SU-DHL-6 (cell line): ENCODE results near the gene YPEL1.

Experiments
- H2AFZ ChIP-seq: fragments of 200-600 bp; sonication (generic); 2 replicates; pipeline ENCODE4 v1.6.1; 2014; ENCODE audit warnings: low read depth, mild to moderate bottlenecking, moderate library complexity, mixed read lengths, antibody characterized with exemption, low read length; ENCODE audit not compliant: severe bottlenecking
- H3F3A ChIP-seq: fragments of 200-600 bp; shearing (Covaris generic); 2 replicates; pipeline ENCODE4 v1.6.0; 2016; ENCODE audit warnings: antibody characterized with exemption, mild to moderate bottlenecking; ENCODE audit not compliant: insufficient read depth
- H3K27ac ChIP-seq: fragments of 200-600 bp; sonication (generic); 2 replicates; pipeline ENCODE4 v1.5.1; 2016; ENCODE audit warnings: low read depth, mild to moderate bottlenecking, low read length, moderate library complexity, mixed read lengths
- H3K27me3 ChIP-seq: fragments of 200-600 bp; sonication (generic), shearing (Covaris generic); 2 replicates; pipeline ENCODE4 v1.6.0; 2014; ENCODE audit warnings: mild to moderate bottlenecking, low read length
- H3K36me3 ChIP-seq: fragments of 200-600 bp; sonication (generic); 2 replicates; pipeline ENCODE4 v1.6.1; 2014; ENCODE audit warnings: mild to moderate bottlenecking, low read length, mixed read lengths
- H3K4me2 ChIP-seq: fragments of 300-600, 200-600 bp; shearing (Covaris generic), sonication (generic); 2 replicates; pipeline ENCODE4 v1.6.0; 2014; ENCODE audit warnings: low read length, low read depth, mild to moderate bottlenecking; ENCODE audit not compliant: poor library complexity, severe bottlenecking
- H3K4me3 ChIP-seq: fragments of 200-600 bp; sonication (generic); 2 replicates; pipeline ENCODE4 v1.5.1; 2014; ENCODE audit warnings: antibody characterized with exemption, low read length, mild to moderate bottlenecking, mixed read lengths; ENCODE audit not compliant: insufficient read depth, poor library complexity, severe bottlenecking
- H3K79me2 ChIP-seq: fragments of 200-600 bp; sonication (generic); 2 replicates; pipeline ENCODE4 v1.6.1; 2014; ENCODE audit warnings: mild to moderate bottlenecking, low read length, moderate library complexity; ENCODE audit not compliant: insufficient read depth
- H3K9ac ChIP-seq: fragments of 200-600 bp; sonication (generic); 2 replicates; pipeline ENCODE4 v1.7.0; 2014; ENCODE audit warnings: mild to moderate bottlenecking, low read length
- H3K9me2 ChIP-seq: fragments of 200-600 bp; sonication (generic); replicated peaks from 2 replicates; pipeline ENCODE4 v1.6.1; 2014; ENCODE audit warnings: low read length; ENCODE audit not compliant: insufficient read depth
- H3K9me3 ChIP-seq: fragments of 200-600 bp; sonication (generic); 2 replicates; pipeline ENCODE4 v1.6.1; 2014; ENCODE audit warnings: low read length, mixed read lengths; ENCODE audit not compliant: insufficient read depth
- H4K20me1 ChIP-seq: fragments of 200-600 bp; sonication (generic); 2 replicates; pipeline ENCODE4 v1.6.1; 2014; ENCODE audit warnings: low read depth, mild to moderate bottlenecking, antibody characterized with exemption, low read length, moderate library complexity, mixed read lengths
- CTCF ChIP-seq: fragments of 200-600 bp; sonication (generic); IDR thresholded peaks from one replicate; pipeline ENCODE4 v1.5.1; 2017; ENCODE audit warnings: antibody characterized with exemption, mild to moderate bottlenecking, low read length, moderate library complexity; ENCODE audit not compliant: insufficient read depth, poor library complexity, severe bottlenecking
- EZH2phosphoT487 ChIP-seq: fragments of 200-600 bp; sonication (generic), shearing (Covaris generic); conservative IDR thresholded peaks from 2 replicates; pipeline ENCODE4 v1.6.1; 2018; ENCODE audit warnings: mild to moderate bottlenecking, antibody characterized with exemption, low read length, moderate library complexity, mixed read lengths

YPEL1 gene

GRCh38 chr22:21685164-21685513 lies 50.5 kb downstream of the YPEL1 start:
- Histone ChIP-seq H3K4me2 (no peak overlapping the region), H4K20me1 (no peaks in the 10 kb centered on the region), H3F3A (no peaks in the 10 kb centered on the region), H3K36me3 (no peaks in the 10 kb centered on the region), H3K27me3 (no peaks in the 10 kb centered on the region), H3K4me3 (no peak overlapping the region), H3K79me2 (no peaks in the 10 kb centered on the region), H3K9me3 (no peaks in the 10 kb centered on the region), H3K9ac (no peak overlapping the region), H3K27ac (no peak overlapping the region), H3K9me2 (no peaks in the 10 kb centered on the region), H2AFZ (no peak overlapping the region)
- no peak for TF ChIP-seq CTCF
- no peak for TF ChIP-seq EZH2phosphoT487

- Histone ChIP-seq H3K4me3 (no peak overlapping the region), H3K9ac (no peak overlapping the region), H3K27ac (no peak overlapping the region), H3K9me2 (no peaks in the 10 kb centered on the region), H3K27me3 (no peaks in the 10 kb centered on the region), H4K20me1 (no peaks in the 10 kb centered on the region), H3K4me2 (no peak overlapping the region), H2AFZ (no peak overlapping the region), H3F3A (no peaks in the 10 kb centered on the region), H3K79me2 (no peaks in the 10 kb centered on the region), H3K36me3 (no peaks in the 10 kb centered on the region), H3K9me3 (no peaks in the 10 kb centered on the region)
- no peak for TF ChIP-seq EZH2phosphoT487
- TF ChIP-seq CTCF: no peak
Observed at GRCh38 chr22:21684492-21685163, 51.0 kb downstream of the YPEL1 start.

GRCh38 chr22:21683401-21683811 lies 52.2 kb downstream of the YPEL1 start:
- H3K9ac ChIP-seq: no peak overlapping the region
- no peaks in the 10 kb centered on the region for H3K27me3 ChIP-seq
- no peaks in the 10 kb centered on the region for H3F3A ChIP-seq
- H2AFZ ChIP-seq: no peak overlapping the region
- H3K9me3 ChIP-seq: no peaks in the 10 kb centered on the region
- H3K4me3 ChIP-seq: no peak overlapping the region
- no peak for TF ChIP-seq EZH2phosphoT487
- H3K36me3 ChIP-seq: no peaks in the 10 kb centered on the region
- no peak overlapping the region for H3K4me2 ChIP-seq
- H4K20me1 ChIP-seq: no peaks in the 10 kb centered on the region
- no peak overlapping the region for H3K27ac ChIP-seq
- no peaks in the 10 kb centered on the region for H3K9me2 ChIP-seq
- H3K79me2 ChIP-seq: no peaks in the 10 kb centered on the region

GRCh38 chr22:21682385-21683175 lies 53.0 kb downstream of the YPEL1 start:
- Histone ChIP-seq H3K27ac (no peak overlapping the region), H3K27me3 (no peaks in the 10 kb centered on the region), H3K9ac (no peak overlapping the region), H2AFZ (no peak overlapping the region), H4K20me1 (no peaks in the 10 kb centered on the region), H3K4me2 (no peak overlapping the region), H3K9me3 (no peaks in the 10 kb centered on the region), H3K36me3 (no peaks in the 10 kb centered on the region), H3F3A (no peaks in the 10 kb centered on the region), H3K4me3 (no peak overlapping the region), H3K79me2 (no peaks in the 10 kb centered on the region), H3K9me2 (no peaks in the 10 kb centered on the region)
- TF ChIP-seq CTCF (no peak), EZH2phosphoT487 (no peak)
